ENCODE results near the gene SCAMP3. TPM values are rescaled to one million over a fixed set of nuclear protein-coding genes. Genes with fewer than 3 reads are reported as not detected.

SCAMP3 gene
- total and polyA plus RNA-seq, 2 of the 4 experiments (the other 2 are of a cell fraction), result 30.5 to 118 TPM

GRCh38 chr1:155207806-155208540 lies 54.2 kb downstream of the SCAMP3 start, which contains the start of gene THBS3 (continued):
- TF ChIP-seq, protein P1, sequence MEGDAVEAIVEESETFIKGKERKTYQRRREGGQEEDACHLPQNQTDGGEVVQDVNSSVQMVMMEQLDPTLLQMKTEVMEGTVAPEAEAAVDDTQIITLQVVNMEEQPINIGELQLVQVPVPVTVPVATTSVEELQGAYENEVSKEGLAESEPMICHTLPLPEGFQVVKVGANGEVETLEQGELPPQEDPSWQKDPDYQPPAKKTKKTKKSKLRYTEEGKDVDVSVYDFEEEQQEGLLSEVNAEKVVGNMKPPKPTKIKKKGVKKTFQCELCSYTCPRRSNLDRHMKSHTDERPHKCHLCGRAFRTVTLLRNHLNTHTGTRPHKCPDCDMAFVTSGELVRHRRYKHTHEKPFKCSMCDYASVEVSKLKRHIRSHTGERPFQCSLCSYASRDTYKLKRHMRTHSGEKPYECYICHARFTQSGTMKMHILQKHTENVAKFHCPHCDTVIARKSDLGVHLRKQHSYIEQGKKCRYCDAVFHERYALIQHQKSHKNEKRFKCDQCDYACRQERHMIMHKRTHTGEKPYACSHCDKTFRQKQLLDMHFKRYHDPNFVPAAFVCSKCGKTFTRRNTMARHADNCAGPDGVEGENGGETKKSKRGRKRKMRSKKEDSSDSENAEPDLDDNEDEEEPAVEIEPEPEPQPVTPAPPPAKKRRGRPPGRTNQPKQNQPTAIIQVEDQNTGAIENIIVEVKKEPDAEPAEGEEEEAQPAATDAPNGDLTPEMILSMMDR (conservative IDR thresholded peaks at IDR 0.05; ENCODE audit: low read depth, low read length), result no peak
